GM21526 (cell line): Measurements from ENCODE around the gene GRIK1.
"Not testable (repeated sequence)": the region's sequence is repeated elsewhere in the genome, so short reads cannot be mapped to it uniquely, and the experiment has no call there.

ENCODE experiments used
- ATAC-seq: cut with Tn5 transposase; IDR thresholded peaks from one replicate; pipeline ENCODE4 v1.9.1; 2021; ENCODE audit warnings: moderate library complexity; ENCODE audit not compliant: unreplicated experiment, low FRiP score

GRIK1 gene

DNA sequence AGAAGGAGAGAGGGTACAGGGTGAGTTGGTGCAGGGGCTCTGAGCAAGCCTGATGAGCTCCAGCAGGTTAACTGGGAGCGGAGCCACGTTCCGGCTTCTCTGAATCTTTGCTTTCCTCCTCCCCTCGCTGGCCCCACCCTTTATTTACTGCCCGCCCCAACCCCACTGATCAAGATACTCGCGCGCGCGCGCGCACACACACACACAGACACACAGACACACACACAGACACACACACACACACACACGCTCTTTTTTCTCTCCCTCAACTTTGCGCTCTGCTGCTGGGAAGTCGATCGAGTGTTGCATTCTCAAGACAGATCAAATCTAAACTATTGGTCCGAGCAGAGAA lies at the start of gene GRIK1:
Gene GRIK1, minus strand, starts transcription at position 73 of the 352 bp plus-strand sequence.
- ATAC-seq: no peak

DNA sequence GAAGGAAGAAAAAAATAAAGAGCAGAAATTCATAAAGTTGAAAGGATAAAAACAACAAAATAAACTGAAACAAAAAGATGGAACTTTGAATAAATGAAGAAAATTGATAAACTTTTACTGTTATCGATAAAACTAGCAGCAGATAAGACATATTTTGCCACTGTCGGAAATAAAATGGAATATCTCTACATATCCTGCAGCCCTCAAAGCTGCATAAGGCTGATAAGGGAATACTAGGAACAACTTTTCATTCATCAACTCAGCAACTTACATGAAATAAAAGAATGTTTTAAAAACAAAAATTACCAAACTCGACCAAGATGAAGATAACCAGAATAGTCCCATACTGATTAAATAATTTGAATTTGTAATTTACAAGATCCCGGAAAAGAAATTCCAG lies 48.0 kb upstream of the GRIK1 start:
- no peak for ATAC-seq

DNA sequence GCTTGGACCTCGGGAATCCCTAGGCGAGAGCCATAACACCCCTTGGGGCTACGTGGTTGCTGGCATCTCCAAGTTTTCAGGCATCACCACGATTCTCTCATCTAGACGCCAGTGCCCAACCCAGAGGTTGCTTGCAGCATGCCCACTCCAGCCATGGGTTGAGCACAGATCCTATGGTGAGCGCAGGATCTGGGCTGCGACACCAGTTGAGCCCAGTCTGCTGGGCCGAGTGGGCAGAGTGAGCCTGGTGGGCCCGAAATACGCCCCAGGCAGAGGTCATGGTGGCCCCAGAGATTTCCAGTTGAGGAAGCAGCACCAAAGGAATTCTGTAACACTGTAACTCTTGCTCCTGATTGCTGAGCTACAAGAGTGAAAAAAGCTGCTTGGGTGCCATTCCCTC lies 46.1 kb upstream of the GRIK1 start:
- no peak for ATAC-seq

DNA sequence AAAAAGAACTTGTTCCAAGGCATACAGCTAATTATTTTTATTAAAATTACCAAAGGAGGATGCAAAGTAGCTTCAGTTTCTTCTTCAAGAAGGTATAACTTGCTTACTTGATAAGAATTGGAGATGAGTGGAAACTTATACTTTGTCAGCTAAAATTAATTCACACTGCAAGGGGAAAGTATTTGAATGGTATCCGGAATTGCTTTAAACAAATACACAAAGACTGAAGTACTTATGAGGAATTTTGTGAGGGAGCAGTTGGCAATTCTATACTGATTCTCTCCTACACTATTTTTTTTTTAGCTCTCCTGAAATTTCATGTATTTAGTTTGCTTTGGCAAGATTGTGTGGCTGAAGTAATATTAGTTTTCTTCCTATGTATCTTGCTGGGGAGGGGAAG lies 39.2 kb upstream of the GRIK1 start:
- no peak for ATAC-seq

DNA sequence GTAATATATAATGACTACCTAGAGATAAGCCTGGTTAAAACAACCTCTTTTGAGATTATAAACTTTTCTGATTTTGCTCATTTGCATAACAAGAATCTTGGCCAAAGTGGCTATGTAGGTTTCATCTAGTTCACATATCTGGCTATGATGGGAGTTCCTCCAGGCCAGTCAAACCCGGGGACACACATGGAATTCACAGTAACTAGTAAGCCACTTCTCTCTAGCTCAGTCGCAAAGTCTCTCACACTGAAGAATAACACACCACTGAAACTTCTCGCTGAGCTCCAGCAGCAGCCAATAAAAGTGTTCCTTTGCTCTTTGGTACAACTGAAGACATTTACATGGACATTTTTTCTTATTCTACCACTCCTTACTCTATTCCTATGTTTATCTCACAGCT lies 36.0 kb upstream of the GRIK1 start:
- no peak for ATAC-seq

DNA sequence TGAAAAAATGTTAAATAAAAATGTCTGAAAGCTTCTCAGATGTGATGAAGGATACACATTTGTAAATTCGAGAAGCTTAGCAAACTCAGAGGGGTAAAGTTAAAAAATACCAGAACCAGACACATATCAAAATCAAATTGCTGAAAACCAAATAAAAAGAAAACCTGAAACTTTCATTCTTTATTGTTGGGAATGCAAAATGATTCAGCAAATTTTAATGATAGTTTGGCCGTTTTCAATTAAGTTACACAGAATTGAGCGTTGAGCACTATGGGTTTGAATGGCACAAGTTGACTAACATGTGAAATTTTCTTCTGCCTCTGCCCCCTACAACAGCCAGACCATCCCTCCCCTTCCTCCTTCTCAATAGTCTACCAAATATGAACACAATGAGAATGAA lies 33.5 kb upstream of the GRIK1 start:
- no peak for ATAC-seq

DNA sequence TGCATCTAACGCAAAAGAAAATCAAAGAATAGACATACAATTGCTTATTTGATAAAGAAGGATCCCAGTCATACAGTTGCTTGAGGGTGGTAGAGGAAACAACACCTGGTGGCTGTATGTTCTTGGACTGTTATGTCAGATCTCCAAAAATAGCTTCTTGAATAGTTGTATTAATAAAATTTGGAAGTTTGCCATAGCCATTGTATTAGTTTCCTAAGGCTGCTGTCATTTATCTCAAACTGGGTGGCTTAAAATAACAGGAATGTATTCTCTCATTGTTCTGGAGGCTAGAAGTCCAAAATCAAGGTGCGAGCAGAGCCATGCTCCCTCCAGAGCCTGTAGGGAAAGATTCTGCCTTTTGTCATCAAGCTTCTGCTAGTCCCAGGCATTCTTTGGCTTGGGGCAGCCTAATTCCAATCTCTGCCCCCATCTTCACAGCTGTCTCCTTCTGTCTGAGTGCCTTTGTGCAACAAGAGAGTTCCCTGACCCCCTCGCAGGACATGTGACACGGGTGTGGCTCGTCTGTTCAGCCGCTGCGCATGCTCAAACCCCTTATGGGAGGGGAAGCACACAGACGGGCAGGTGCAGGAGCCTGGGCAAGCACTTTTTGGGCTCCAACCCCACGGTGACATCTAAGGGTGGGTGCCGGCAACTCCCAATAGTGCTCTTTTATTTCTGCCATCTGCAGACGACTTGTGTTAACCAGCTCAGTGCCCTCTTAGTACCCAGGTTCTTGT lies 21.7 kb upstream of the GRIK1 start:
- no peak for ATAC-seq

DNA sequence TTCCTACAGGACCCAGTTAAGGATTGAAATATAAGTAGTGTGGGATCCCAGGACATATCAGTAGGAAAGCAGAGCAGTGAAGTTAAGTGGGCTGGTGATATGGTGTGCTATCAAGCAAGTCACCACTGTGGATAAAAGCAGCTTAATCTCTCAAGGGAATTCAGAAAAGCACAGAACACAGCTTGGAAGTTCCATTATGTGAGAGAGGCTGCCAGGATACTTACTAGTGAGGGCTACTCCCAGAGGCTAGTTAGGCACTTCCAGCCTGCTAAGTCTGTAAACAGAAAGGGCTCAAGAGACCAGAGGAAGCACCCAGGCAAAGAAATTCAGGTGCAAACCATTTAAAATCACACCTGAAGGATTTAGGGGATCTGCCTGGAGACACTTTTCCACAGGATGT lies 18.8 kb upstream of the GRIK1 start:
- ATAC-seq: no peak

DNA sequence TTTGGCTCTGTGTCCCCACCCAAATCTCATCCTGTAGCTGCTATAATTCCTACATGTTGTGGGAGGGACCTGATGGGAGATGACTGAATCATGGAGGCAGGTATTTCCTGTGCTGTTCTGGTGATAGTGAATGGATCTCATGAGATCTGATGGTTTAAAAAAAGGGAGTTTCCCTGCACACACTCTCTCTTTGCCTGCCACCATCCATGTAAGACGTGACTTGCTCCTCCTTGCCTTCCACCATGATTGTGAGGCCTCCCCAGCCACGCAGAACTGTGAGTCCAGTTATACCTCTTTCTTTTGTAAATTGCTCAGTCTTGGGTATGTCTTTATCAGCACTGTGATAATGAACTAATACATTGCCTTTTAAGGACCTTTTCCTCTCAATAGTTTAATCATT lies 18.2 kb upstream of the GRIK1 start:
- not testable (repeated sequence) for ATAC-seq

DNA sequence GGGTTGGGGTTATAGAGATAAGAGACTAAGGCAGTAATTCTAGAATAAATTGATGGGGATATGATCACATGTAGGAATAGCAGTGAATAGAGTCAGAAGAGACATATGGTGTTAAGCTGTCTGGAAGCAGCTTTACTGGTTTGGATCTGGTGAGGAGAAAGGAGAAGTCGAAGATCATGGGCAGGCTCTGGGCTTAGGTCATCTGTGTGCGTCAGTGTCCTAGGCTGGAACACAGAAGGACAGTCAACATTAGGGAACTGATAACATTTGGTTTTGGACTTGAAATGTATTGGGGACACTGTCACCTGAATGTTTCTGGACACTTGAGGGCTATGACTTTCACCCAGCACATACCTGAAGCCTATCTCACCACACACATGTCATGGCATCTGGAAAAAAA lies 13.9 kb upstream of the GRIK1 start:
- no peak for ATAC-seq

DNA sequence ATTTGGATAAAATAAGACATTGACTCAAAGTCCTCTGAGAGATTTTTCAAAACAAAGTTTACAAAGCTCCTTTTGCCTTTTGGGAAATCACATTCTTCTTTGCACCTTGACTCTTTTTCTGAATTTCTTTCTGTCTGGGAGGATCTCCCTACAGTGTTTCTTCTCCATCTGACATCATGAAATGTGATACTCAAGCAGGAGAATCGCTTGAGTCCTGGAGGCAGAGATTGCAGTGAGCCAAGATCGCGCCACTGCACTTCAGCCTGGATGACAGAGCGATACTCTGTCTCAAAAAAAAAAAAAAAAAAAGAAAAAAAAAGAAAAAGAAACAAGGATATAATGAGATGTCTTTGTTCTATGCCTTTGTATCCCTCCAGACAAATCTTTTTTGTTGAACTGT lies 13.3 kb upstream of the GRIK1 start:
- ATAC-seq: no peak

DNA sequence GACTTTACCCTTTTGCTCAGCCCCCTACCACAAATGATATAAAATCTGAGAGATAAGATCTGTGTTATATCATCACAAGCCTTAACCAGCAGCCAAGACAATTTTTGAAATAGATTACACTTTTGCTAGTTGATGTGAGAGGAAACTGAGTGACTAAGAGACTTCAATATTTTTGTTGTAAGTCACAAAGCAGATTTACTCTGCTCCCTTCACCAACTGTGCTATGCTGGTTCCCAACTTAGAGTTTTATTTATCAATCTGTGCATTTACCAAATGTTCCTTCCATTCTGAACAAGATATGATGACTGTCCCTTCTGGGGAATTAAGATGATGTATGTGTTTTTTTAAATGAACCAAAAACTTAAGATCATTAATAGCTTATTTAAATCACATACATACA lies 12.1 kb upstream of the GRIK1 start:
- ATAC-seq: no peak

DNA sequence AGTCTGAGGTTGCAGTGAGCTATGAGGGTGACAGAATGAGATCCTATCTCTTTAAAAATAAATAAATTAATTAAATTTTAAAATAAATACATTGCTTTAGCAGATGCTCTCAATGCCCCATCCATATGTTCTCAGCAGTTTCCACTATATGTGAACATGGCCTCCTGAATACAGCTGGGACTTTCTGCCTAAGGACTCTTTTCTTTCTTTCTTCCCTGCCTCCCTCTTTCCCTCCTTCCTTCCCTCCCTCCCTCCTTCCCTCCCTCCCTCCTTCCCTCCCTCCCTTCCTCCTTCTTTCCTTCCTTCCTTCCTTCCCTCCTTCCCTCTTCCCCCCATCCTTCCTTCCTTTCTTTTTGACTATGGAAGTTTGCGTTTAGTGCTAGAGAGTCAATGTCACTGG lies 10.2 kb upstream of the GRIK1 start:
- no peak for ATAC-seq

DNA sequence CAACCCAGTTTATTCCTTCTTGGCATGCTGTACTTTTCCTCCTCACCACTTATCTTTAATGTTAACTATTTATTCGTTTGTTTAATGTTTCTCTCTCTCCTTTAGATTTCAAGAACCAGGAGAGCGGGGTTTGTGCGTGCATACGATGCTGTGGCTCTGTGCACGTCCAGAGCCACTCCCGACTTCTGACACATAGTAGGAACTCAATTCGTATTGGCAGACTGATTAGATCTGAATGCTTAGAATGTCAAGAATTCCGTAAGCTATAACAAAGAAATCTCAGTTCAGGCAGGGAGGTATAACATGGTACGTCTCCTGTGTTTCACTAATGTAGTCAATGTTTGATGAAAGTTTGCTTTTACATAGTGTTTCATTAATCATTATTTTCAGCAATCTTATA lies 7.3 kb upstream of the GRIK1 start:
- no peak for ATAC-seq

DNA sequence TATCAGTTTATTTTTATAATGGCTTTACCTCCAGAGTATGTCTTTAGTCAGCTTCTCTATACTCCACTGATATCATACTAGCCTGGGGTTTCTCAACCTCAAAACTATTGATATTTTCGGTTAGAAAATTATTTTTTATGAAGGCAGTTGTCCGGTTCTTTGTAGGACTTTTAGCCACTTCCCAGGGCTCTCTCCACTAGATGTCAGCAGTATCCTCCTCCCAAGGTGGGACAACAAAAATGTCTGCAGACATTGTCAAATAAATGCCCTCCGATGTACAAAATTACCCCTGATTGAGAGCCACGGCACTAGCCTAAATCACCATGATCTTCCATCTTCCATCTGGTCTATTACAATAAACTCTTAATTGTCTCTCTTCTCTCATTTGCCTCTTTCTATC lies 4.1 kb upstream of the GRIK1 start:
- no peak for ATAC-seq

DNA sequence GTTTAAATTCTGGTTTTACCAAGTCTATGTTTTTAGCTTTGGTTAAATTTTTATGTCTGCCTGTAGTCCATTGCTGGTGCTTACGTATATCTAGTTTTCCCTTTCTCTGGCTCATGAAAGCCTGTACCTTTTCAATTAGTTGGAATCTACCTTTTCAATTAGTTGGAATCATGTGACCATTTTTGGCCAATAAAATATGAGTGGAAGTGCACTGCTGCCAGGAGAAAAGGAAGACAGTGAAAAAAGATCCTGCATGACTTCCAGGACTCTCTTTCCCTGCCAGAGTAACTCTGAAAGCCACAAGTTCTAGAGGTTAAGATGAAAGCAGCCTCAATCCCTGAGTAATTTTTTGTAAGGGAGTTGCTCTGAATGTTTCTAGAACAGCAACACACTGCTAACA lies 2.2 kb upstream of the GRIK1 start:
- no peak for ATAC-seq

DNA sequence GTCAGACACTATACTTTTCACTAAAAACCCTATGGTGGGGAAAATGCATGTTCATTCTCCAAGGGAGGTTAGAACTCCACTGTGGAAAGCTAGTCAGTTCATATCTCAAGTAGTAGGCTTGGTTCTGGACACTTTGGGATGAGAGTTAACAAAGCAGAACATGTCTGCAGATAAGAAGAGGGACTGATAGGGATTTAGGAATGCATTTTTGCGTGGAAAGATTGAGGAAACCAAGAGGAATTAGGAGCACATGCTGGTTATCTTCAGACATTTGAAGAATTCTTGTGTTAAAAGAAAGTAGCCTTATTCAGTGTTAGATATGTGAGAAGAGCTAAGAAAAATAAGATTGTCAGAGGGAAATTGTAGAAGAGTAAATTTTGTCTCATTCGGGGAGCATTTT lies 1.2 kb upstream of the GRIK1 start:
- no peak for ATAC-seq

DNA sequence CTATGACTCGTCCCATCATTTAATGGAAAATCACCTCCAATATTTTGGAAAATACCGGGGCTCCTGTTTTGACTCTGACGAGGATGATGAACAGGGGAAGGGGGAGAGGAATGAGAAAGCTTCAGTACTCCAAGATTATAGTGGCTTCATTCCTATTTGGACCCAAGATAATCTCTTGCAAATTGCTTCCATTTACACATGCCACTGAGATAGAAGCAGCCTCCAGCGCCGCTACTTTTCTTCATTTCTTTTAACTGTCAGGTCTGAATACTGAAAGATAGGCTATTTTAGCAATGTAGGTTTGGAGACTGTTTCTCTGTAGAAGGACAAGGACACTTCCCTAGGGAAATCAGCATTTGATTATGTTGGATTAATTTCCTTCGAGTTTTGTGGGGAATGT lies 565 bp upstream of the GRIK1 start:
- ATAC-seq: no peak

DNA sequence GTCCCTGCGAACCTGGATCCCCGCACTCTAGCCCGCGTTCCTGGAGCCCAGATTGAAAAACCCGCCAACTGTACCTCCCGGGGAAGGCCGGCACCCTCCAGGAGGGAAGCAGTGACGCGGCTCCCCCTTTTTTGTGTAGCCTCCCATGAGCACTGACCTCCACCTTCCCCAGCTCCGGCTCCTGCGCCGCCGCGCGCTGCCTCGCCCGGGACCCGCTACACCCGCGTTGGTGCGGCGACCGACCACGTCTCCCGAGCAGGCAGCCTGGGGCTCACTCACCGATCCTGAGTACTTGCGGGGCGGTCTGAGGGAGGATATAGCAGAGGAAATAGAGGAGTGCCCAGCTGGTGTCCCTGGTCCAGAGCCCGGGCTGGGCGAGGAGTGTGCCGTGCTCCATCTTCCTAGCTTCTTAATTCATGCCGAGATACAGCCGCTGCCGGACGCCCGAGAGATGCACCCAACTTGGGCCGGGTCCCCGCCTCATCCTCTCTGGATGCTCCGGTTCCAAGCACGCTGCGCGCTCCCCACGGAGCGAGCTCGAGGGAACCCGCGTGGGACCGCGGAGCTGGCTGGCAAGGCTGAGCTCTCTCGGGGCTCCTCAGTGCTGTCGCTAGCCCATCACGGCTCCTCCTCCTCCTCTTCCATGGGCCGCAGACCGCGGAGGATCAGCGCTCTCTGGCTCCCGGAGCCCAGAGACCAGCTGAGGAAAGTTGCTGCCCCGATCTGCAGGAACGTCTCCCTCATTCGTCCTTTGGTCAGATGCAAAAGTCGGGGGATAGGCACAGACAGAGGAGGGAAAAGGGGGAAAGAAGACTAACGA lies 482 bp downstream of the GRIK1 start:
- no peak for ATAC-seq

DNA sequence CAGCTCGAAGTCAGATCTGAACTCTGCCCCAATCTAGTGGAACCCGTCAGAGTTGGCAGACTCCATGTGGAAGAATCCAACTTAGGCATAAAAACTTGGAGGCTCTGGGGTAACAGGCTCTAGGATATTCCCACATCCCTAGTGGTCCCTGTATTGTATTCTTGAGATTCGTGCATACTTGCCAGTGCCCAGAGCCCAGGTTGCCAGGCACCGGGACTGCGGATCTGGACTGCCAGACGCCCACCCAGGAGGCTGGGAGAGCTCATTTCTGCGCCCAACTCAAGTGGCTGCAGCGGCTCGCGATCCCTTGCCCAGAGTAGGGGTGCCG lies 1.1 kb downstream of the GRIK1 start:
- ATAC-seq: no peak

DNA sequence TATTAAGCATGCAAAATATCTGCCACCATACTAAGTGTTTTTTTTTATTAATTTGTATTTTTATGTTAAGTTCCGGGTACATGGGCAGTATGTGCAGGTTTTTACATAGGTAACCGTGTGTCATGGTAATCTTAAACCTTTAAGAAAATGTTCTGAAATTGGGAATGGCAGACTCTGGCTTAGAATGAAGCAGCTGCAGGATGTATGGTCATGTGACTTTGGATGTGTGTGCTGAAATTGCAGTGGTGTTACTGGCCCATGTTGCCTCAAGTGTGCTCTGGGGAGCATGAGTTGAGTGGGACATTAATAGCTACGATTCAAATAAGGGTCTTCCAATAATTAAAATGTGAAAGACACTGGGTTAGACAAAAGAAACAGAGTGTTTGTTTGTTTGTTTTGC lies 6.7 kb downstream of the GRIK1 start:
- ATAC-seq: no peak

DNA sequence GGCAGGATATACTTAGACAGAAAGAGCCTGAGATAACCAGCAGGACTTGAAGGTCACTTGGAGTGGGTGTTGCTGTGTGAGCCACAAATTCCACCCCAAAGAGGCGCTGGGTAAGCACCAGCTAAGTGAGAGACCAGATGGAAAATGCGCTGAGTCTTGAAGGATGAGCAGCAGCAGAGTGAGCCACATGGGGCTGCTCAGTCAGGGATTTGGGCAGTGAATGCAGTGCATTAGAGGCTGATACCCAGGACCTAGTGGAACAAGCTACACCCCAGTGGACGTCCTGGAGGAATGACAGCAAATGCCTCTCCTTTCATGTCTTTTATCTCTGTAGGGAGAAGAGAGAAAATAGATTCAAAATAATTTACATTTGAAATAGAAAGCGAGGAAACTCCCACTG lies 11.3 kb downstream of the GRIK1 start:
- no peak for ATAC-seq
